HG03575 (cell line): Measurements from ENCODE around the gene PIAS1.

ENCODE experiments used
- ATAC-seq: cut with Tn5 transposase; IDR thresholded peaks from one replicate; pipeline ENCODE4 v1.9.1; 2021; ENCODE audit not compliant: unreplicated experiment, insufficient number of reproducible peaks, low FRiP score; ENCODE audit errors: extremely low read depth

The PIAS1 gene

DNA sequence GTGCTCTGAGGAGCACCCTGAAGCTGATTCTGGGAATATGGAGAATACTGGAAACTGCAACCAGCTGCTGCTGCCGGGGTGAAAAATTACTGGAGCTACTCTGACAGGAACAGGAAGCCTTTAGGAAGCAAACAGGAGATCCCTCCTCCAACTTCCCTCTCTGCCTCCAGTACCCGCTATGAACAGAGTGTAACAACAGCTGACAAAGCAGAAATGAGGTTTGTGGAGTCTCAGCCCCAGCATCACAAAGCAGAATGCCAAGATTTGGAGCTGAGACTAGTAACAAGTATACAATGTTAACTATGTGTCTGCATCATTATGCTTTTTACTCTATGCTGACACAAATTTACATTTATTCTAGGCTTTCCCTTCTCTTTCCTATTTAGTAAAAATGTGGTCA is 22.7 kb upstream of the PIAS1 start:
- no peak for ATAC-seq

DNA sequence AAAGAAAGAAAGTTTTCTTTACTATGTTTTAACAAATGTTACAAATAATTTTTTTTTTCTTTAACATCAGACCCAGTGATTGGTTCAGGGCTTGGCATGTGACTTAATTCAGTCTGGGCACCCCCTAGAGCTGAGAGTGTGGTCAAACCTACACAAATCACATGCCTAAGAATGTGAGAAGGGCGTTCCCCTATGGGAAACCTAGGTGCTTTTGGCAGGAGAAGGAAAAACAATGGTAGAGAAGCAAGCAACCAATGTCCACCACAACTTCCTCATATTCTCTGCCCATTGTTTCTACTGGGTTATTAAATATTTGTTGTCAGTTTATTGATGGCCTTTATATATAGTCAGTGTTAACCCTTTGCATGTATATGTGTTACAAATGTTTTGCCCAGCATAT is 21.4 kb upstream of the PIAS1 start:
- ATAC-seq, result no peak

DNA sequence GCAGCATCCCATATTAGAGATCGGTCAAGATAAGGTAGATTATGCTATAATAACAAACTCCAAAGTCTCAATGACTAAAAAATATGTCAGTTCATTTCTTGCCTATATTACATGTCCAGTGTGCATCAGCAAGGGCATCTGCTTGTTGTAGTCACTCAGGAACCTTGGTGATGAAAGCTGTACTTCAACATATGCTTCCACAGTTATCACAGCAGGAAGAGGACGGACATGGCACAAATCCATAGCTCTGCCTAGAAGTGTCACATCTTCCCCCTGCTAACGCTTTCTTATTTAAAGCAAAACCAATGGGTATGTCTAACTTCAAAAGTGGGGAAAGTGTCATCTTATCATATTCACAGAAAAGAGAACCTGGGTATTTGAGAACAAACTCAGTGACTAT is 20.0 kb upstream of the PIAS1 start:
- no peak for ATAC-seq

DNA sequence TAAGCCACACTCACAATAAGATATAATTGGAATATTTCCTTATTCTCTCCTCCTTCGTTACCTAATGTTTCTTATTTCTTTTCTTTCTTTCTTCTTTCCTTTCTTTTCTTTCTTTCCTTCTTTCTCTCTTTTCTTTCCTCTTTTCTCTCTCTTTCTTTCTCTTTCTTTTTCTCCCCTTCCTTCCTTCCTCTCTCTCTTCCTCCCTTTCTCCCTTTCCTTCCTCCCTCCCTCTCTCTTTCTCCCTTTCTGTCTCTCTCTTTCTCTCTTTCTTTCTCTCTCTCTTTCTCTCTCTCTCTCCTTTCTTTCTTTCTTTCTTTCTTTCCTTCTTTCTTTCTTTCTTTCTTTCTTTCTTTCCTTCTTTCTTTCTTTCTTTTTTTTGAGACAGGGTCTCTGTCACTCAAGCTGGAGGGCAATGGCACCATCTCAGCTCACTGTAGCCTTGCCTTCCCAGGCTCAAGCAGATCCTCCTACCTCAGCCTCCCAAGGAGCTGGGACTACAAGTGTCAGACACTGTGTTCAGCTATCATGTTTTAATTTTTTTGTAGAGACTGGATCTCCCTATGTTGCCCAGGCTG is 19.3 kb upstream of the PIAS1 start:
- ATAC-seq, result no peak

DNA sequence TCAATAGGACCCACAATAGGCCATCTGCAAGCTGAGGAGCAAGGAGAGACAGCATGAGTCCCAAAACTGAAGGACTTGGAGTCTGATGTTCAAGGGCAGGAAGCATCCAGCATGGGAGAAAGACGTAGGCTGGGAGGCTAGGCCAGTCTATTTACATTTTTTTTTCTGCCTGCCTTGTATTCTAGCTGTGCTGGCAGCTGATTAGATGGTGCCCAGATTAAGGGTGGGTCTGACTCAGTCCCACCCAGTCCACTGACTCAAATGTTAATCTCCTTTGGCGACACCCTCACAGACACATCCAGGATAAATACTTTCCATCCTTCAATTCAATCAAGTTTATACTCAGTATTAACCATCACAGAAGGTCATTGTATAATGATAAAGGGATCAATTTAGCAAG is 15.9 kb upstream of the PIAS1 start:
- ATAC-seq, result no peak

DNA sequence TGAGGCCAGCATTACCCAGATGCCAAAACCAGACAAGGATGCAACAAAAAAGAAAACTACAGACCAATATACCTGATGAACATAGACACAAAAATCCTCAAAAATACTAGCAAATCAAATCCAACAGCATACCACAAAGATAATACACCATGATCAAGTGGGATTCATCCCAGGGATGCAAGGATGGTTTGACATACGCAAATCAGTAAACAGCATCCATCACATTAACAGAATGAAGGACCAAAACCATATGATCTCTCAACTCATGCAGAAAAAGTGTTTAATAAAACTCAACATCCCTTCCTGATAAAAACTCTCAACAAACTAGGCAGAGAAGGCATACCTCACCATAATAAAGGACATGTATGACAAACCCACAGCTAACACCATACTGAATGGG is 14.0 kb upstream of the PIAS1 start:
- no peak for ATAC-seq

DNA sequence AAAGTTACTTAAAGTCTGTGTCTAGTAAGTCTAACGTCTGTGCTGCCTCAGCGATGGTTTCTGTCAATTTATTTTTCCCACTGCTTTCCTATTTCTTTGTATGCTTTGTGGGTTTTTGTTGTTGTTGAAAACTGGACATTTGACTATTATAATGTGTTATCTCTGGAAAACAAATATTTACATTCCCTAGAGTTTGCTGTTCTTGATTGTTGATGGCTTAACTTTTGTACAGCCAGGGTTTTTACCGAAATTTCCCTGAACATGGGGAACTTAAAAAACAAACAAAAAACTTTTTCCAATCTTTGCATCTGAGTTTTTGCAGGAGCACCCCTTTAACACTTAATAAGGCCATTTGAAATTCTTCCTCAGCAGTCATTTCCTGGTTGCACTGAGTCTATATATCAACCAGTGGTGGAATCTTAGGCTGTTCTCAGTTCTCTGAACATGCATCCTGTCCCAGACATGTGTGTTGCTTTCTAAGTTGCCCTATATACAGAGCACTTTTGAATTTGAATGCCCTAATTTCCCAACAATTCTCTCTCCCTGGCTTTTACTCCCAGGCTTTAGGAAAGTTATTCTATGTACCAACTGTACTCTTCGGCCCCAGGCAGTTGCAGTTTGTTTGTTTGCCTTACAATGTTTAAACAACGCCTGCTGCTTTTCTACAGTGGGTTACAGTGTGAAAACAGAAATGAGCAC is 11.8 kb upstream of the PIAS1 start:
- ATAC-seq, result no peak

DNA sequence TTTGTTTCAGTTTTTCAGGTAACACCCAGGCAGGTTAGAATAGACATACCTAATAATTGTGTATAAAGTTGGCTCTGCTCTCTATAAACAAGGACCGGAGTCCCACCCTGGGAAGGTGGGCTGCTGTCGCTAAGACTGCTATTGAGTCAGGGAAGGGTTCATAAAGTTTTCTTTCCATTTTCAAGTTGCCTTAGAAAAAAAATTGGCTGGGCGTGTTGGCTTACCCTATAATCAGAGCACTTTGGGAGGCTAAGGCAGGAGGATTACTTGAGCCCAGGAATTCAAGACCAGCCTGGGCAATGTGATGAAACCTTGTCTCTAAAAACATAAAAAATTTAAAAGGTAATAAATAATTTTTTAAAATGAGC is 11.3 kb upstream of the PIAS1 start:
- no peak for ATAC-seq

DNA sequence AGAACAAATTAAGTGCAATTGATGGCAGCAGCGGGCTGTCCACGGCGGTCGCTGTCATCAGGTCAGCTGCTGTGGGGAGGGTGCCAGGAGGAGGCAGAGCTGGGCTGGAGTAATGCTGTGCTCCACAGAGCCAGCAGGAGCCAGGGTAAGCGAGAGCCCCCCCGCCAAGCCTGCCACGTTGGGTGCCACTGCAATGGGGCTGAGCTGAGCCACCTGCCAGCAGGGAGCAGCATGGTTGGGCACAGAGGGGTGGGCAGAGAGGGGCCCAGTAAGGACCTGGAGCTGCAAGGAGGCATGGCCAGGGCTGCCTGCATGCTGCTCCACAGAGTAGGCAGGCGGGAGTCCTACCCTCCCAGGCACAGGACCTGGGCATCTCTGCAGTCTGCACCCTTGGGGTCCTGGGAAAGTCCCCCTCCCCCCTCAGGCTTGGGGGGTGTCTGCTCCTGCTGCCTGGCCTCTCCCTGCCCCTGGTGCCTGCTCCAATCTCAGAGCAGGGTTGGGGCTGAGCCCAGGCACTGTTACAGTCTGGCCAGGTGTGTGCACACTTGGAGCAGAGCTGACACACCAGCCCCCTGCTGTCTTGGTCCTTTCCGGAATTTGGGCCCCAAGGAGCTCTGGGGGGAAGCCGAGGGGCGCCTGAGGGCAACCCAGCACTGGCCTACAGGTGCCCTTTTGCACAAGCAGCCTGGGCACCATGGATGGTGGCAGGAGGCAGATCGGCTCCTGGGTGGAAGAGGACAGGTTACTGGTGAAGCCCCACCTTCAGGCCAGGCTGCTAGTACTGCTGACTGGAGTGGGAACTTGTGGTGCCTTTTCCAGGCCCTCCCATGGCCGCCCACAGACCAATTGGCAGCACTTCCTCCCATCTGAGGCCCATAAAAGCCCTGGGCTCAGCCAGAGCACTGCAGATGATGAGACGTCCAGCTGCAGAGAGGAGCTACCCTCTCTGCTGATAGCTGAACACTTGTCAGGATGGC is 8.5 kb upstream of the PIAS1 start:
- ATAC-seq, result no peak

DNA sequence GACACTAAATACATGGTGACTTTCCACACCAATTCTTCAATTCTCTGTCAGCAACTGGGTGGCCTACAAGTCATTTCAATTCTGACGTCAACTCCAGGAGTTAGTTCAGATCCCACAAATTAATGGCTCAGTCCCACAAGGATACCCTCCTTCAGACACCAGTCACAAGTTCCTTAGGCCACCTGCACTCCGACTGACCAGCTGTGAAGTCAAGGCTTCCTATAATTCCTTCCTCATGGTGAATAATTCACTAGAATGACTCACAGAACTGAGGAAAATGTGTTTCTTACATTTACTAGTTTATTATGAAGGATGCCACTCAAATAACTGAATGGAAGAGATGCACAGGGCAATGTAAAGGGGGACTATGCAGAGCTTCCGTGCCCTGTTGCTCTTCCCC is 6.3 kb upstream of the PIAS1 start:
- ATAC-seq, result no peak

DNA sequence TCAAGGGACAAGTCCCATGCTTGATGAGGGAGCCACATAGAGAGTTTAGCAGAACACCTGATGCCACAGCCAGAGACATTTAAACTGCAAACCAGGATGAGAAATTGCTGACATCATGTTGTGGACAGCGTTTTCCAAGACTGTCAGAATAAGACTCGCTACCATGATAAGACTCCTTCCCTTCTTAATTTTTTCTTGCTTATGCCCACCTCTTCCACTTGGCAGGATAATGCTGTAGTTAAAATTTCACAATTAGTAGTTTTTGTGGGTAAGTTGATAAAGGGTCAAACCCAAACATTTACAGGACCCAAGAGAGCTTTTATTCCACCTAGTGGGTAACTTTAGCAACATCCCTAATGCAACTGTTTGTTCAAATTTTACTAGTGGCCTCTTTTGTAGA is 3.0 kb upstream of the PIAS1 start:
- no peak for ATAC-seq

DNA sequence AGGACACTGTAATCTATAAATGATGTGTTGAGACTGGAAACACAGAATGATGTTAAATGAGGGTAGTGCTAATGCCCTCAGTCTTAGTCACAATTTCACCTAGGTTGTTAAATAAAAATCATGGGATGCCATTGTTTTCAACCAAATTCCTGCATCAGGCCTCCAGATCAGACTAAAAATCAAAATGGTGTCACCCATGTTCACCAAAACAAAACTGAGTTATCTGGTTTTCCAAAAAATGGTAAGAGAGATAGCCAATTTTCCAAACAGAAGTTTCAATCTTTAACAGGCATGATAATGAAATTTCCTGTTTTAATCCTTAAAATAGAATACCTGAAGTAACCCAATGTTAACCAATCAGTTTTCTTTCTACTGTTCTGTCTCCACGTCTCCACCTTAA is 2.2 kb upstream of the PIAS1 start:
- no peak for ATAC-seq

DNA sequence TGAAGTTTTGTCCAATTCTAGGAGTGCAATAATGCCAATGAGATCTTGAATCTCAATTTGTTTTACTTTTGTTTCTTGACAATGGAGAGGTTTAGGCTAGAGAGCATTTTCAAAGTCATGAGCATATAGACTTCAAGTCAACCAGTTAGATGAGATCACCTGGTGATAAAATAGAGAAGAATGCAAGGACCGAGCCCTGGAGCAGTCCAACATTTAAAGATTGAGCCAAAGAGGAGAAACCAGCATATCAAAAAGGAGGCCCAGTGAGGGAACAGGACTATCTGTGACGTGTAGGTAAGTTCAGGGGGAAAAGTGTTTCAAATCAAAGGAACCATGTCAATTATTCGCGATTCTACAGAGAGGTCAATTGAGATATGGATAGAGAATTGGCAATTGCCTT is 1.7 kb upstream of the PIAS1 start:
- ATAC-seq, result no peak

DNA sequence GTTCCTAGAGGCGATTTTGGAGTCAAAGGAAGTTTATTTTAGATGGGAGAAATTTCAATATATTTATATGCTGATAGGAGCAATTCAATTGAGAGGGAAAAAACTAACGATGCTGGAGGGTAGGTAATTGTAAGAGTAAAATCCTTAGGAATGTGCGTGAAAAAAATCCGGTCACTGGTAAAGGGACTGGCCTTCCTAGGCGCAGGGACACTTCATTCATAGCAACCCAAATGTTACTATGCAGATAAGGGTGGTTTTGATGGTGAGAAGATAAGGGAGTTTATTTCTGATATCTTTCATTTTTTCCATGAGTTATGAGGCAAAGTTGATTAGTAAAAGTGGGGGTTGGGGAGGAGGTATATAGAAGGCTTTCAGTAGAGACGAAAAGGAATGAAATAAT is 1.1 kb upstream of the PIAS1 start:
- ATAC-seq, result no peak

DNA sequence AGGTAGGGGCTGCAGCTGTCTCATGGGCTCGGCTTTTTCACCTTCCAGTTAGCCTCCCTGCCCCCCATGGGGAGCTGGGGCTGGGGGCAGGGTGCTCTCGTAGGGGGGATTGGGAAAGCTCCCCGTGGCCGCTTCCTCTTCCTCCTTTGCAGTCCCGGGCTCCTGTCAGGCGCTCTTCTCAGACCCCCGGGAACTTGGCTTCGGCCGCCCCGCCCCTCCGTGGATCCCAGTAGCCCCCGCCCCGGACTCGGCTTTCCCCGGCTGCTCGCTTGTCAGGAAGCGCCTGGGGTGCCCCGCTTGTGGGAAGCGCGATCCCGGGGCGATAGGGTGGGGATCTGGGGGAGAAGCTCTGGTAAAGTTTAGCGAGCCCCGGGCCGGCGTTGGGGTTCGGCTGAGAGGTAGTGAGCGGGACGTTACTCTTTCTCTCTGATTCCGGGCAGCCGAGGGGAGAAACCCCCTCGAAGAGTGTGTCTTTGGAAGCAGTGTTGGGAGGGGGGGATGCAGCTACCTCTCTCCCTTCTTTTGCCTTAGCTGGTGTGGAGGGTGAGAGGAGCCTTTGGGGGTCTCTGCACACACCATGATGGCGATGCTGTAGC is 611 bp downstream of the PIAS1 start:
- ATAC-seq, result no peak

DNA sequence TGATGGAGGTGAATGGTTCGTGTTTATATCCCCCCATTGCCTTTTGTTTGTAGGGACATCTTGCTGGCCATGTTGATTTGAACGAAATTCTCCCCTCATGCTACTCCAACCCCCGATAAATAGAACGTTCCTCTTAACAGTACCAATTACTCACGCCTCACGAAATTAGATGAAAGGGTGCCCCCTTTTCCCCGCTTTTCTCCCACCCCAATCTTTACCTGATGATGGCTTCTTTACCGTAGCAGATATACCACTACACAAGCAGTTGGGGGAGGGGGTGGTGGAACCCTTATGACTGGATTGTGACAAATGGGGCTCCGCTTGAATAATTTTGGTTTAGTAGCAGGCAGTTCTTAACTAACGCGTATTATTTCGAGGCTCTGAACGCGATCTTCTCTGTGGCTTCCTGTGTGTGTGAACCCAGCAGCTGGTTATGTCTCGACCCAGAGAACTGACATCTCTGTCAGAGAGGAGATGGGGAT is 1.1 kb downstream of the PIAS1 start:
- no peak for ATAC-seq

DNA sequence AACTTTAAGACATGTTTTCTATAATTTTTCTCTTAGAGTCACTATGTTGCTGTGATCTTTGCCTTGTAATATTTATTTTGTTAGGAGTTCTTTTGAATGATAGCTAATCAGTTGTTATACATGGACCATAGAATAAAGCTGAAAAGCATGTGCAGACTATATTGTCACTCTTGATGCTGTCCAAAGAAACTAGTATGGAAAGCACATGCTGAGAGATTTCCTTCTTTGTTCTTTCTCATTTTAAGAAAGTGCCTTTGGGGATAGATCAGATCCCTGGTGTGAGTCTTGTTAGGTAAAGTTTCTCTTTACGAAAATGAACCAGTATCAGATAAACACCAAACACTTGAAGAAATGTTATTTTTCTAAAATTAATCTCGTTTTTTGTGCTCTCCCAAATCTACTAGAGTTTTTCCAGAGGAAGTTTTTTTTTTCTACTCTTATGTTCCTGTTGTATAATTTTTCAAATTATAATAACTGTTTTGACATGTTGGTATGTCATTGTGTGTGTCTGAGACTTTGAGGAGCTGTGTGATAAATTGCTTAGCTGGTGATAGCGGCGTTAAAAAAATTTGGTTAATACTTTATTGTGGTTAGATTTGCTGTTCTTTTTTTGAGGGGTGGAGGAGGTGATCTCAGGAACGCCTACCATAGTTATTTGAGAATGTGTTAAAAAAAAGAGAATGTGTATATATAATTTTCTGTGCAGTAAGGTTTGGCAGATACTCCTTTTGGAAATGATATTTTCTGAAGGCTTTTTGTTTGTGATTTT is 2.2 kb downstream of the PIAS1 start:
- no peak for ATAC-seq

DNA sequence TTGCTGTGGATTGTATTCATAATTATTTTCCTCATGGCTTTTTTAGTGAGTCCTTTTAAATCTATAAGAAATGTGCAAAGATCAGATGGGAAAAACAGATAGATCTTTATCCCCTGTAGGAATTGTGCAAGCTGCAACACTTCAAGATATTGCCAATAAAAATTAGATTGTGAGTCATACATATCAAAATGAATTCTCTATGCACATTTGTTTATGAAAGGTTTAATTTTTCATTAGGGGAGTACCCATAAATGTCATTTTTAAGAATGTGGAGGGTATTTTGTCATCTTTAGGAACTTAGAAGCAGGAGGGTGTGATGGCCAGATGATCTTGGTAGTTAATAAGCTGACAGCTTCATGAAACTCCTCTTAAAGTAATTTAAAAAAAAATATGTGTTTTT is 2.9 kb downstream of the PIAS1 start:
- no peak for ATAC-seq

DNA sequence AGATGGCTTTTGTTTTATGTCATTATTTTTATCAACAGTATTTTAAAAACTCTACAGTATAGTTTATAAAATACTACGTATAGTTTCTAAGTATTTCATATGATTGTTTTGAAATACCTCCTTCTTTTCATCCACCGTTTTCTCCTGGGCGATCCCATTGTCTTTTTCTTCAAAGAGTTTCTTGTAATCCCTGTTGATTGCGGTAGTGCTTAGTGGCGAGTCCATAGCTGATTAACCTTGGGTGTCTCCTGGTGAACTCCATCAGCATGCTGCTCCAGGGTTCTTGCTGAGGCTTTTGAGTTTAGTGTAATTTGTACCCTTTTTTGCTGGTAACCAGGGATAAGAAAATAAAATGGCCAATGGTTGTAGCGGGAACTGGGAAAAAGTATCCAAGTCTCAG is 3.6 kb downstream of the PIAS1 start:
- no peak for ATAC-seq
